Activated T-cell treated with anti-CD3 and anti-CD28 coated beads, Interleukin-2, amount 50 U/mL, for 4 hours (primary cell): ENCODE results near the gene VPS35L. TPM values are rescaled to one million over a fixed set of nuclear protein-coding genes. Genes with fewer than 3 reads are reported as not detected.

Experiments used
- ATAC-seq, 2 donors: fragments of 200-7000 bp; cut with Tn5 transposase; one replicate each; pipeline ENCODE4 v1.10.0; 2021
- DNase-seq: peaks from one replicate; pipeline ENCODE4 v3.0.0-alpha.2; 2020
- H3K27me3 Mint-ChIP-seq: one replicate; pipeline ENCODE4 v1.8.0; 2021; ENCODE audit warnings: low read depth, mixed read lengths
- H3K36me3 Mint-ChIP-seq: one replicate; pipeline ENCODE4 v1.8.0; 2022; ENCODE audit warnings: mixed read lengths; ENCODE audit not compliant: insufficient read depth
- H3K4me1 Mint-ChIP-seq: one replicate; pipeline ENCODE4 v1.8.0; 2021; ENCODE audit warnings: low read depth, mixed read lengths
- H3K4me3 Mint-ChIP-seq: one replicate; pipeline ENCODE4 v1.8.0; 2021; ENCODE audit warnings: mild to moderate bottlenecking, moderate library complexity, mixed read lengths
- H3K9me3 Mint-ChIP-seq: one replicate; pipeline ENCODE4 v1.8.0; 2021; ENCODE audit warnings: mixed read lengths
- total RNA-seq, 3 donors: library from RNA; stranded (reverse); gene quantifications; one replicate each; pipeline ENCODE4 v1.2.1, GENCODE V29; 2021

The VPS35L gene
- total RNA-seq, 3 donors from 2014 or later = 29.9 to 34.5 (median 30.9) TPM

GRCh38 chr16:19748389-19749168, 193.1 kb downstream of the VPS35L start:
- H3K4me1 Mint-ChIP-seq = no peaks in the 10 kb centered on the region
- no peaks in the 10 kb centered on the region for H3K27me3 Mint-ChIP-seq
- H3K36me3 Mint-ChIP-seq = no peaks in the 10 kb centered on the region
- ATAC-seq = no peak
- DNase-seq = no peak
- no peaks in the 10 kb centered on the region for H3K9me3 Mint-ChIP-seq
- no peak overlapping the region for H3K4me3 Mint-ChIP-seq

- Mint-ChIP-seq H3K9me3 (no peaks in the 10 kb centered on the region), H3K36me3 (no peaks in the 10 kb centered on the region), H3K4me3 (no peak overlapping the region), H3K4me1 (no peaks in the 10 kb centered on the region), H3K27me3 (no peaks in the 10 kb centered on the region)
- DNase-seq (no peak), ATAC-seq (no peak)
These were observed 194.1 kb downstream of the VPS35L start for GRCh38 chr16:19749571-19750080.

Other genes starting within 250 kb of the VPS35L start
- gene TMC5, start 137.8 kb upstream of the VPS35L start, total RNA-seq = under 1 TPM in 1 of 3 donors, not detected in 2; 0.58 TPM
- gene GDE1, start 33.6 kb upstream of the VPS35L start, total RNA-seq = 10 to 100 TPM; 26.1 to 28.1 (median 26.2) TPM
- gene CCP110, start 31.8 kb upstream of the VPS35L start, total RNA-seq = 10 to 100 TPM; 14.1 to 17.4 (median 15.3) TPM
- gene KNOP1, start 162.5 kb downstream of the VPS35L start, total RNA-seq = 10 to 100 TPM; 28.6 to 37.0 (median 33.6) TPM
- 1 to 10 TPM; 3.2 to 5.4 (median 3.6) TPM for gene IQCK, start 162.6 kb downstream of the VPS35L start, total RNA-seq